WTC11 (cell line): ENCODE results near the gene NAXD. TPM values are rescaled to one million over a fixed set of nuclear protein-coding genes. Genes with fewer than 3 reads are reported as not detected.

ENCODE experiments used
- total RNA-seq: library from RNA; stranded (reverse); gene quantifications from 3 replicates; pipeline ENCODE4 v1.2.3, GENCODE V29; 2021

Gene NAXD
- total RNA-seq, 1 experiment from 2014 or later = 29.3 TPM

Other genes with a start within 250 kb of the NAXD start
- gene RAB20, start 53.8 kb upstream of the NAXD start, total RNA-seq = 14.3 to 19.0 TPM (median 18.6 TPM) in 3 replicates
- 39.9 to 50.9 TPM (median 50.0 TPM) in 3 replicates for gene CARS2, start 90.6 kb downstream of the NAXD start, total RNA-seq
- gene ING1, start 98.2 kb downstream of the NAXD start, total RNA-seq = 26.2 to 27.5 TPM (median 26.9 TPM) in 3 replicates